Measurements from ENCODE around the gene PIGQ.

Gene PIGQ

DNA sequence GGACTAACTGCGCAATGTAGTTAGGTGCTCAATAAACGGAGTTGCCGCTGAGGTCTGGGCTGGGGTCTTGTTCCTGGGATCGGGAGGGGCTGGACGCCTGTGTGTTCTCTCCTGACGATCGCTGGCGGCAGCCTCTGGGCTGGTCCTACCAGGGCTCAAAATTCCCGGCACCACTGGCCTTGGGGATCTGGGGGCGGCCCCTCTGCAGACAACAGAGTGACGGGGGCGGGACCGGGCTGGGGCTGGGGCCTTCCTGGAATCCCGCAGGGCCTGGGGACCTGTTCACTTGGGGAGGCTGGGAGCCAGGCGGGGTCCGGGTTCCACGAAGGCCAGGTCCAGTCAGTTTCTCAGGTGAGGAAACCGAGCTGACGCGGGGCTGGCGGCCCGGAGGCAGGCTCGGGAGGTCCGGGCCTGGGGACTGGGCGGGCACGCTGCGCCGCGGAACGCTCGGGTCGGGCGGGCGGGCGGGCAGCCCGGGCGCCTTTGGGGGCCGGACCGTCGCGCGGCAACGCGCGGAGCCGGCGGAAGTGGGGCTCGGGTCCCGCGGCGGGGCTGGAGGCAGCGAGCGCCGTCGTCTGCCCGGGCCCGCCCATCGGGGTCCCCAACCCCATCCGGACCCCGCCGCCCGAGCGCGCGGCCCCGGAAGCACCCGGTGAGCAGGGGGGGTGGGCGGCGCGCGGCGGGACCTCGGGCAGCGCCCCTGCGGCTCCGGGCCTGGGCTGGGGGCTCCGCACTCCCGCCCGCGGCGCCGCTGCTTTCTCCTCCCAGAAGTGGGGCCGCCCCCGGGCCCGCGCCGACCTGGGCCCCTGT is at the start of gene PIGQ:
Gene PIGQ, plus strand, starts transcription at position 524 of the 810 bp plus-strand sequence. CDS start 4,107 bp downstream, outside the sequence.
- DNase-seq: peak; percentile 69

DNA sequence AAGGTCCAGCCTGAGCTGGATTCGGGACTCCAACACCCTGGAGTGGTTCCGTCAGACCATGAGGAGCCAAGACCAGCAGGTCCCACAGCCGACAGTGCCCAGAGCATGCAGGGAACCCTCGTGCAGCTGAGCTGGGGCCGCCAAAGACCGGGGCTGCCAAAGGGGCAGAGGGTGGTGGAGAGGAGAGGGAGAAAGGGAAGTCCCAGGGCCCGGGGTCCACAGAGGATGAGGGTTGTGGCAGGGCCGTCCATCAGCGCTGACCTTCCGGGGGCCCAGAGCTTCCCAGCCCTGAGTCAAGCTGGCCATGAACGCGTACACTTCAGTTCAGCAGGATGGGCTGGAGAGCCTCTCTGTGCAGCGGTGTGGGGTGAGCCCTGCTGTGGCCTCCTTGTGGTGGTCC is 48.9 kb upstream of the PIGQ start:
- DNase-seq: no peak

DNA sequence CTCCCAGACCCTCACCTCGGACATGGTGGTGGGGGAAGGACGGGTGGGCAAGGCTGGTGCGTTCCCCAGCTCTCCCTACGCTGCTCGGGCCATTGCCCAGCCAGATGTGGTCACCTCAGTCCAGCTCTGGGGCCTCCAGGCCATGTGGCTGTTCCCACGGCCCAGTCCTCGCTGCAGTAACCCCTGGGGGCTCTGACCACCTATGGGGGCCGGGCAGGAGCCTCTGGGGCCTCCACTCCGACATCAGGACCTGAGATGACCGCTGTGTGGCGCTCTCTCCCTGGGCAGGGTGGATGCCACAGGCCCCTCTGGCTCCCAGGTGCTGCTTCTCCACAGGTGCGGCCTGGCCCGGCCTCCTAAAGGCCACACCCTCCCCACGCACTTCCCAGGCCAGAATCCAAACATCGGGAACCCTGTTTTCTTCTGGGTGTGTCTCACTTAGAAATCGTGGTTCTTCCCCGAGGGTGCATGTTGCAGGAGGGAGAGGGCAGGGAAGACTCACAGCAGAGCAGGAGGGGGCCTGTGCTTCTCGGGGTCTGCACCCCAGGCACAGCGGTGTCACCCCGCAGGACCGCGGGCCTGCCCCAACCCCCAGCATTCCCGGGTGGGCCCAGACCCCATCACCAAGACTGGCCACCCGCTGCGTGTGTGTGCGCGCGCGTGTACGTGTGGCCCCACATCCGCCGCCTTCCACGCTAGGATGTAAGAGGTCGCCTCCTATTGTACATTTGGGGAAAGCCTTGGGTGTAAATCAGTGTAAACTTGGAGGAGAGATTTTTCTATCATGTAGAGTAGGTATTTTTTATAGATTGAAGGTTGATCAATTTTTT is 48.2 kb upstream of the PIGQ start:
- DNase-seq: no peak

DNA sequence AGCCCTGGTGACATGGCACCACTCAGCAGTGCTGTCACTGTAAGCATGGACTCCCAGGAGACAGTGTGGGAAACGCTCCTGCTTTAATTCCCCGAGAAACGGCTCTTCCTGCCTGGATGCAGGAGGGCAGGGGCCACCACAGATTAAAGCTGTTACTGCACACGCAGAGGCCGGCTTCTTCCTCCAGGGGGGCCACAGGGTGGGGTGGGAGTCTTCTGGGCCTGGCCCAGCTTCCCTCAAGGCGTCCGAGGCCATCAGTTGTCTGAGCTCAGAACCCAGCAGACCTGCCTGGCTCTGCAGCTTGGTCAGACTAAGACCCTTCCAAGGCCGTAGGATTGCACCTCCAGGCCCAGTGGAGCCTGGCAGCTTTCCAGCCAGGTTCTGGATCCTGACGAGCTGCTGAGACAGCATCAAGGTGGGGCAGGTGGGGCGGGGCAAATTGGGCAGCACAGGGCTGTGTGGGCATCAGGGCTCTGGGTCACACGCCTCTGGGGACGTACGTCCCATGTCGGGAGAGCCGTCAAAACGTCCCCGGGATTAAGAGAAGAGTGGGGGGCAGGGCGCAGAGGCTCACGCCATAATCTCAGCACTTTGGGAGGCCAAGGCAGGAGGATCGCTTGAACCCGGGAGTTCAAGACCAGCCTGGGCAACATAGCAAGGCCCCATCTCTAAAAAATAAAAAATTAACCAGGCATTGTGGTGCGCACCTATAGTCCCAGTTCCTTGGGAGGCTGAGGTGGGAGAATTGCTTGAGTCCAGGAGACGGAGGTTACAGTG is 47.3 kb upstream of the PIGQ start:
- DNase-seq: no peak

DNA sequence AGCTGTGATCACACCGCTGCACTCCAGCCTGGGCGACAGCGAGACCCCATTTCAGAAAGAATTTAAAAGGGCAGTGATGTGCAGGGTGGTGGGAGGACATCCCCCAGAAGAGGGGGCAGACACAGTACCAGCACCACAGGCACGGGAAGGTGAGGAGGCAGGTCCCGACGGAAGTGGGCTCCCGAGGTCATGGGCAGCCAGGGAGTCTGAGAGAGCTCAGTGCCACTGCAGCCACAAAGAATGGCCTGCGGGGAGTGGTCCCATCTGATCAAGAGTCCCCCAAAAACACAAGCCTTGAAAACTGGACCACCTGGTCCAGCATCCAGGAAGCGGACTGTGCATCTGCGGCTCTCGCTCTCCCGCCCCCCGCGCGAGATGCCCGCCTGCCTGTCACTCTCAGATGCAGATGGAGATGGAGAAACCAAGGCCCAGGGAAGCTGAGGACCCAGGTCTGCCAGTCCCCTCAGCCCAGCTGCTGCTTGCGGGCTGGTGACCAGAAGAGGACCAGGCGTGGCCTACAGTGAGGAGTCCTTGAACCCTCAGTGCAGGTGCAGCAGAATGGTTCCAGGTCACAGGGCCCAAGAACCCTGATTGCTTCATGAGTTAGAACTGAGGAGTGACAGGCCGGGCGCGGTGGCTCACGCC is 46.5 kb upstream of the PIGQ start:
- no peak for DNase-seq

DNA sequence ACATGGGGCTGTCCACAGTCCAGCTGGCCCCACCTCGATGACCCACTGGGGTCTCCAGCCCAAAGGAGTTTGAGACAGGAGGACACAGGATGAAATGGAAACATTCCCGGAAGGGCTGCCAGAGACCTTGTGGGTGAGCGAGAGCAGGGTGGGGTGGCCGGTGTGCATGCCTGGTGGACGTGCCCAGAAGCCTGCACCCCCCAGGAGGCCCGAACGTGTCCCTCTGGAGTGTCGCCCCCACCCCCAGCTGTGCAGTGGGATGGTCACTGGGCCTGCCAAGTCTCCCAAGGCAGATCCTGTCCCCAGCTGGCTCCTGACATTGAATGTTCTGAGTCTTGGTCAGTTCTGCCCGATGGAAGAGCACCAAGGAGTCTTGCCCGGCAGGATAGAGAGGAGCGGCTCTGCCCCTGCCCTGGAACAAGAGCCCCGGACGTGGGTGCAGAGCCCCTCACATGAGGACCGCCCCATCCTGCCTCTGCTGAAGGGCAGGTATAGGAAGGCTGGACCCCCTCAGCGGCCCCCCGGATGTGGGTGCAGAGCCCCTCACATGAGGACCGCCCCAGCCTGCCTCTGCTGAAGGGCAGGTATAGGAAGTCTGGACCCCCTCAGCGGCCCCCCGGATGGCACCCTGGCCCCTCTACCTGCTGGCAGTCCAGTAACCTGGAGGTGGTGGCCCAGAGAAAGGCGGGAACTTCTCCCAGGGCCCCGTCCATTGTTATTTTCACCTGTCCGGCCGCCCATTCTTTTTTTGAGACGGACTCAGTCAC is 45.3 kb upstream of the PIGQ start:
- DNase-seq: no peak

DNA sequence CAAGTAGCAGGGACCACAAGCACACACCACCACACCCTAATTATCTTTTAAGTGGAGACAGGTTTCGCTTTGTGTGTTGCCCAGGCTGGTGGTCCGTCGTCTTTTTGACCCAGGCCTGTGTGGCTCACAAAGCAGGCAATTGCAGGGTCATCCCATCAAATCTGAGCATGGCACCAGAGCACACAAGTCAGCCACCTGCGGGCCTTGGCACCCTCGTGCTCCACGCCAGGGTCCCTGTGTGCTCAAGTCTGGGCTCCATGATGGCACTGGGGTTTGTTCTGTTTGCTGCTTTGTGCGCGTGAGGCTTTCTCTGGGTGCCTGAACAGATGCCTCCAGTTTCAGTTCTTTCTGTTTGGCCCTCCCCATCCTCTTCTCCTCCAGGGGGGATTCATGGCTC is 44.6 kb upstream of the PIGQ start:
- DNase-seq: no peak

DNA sequence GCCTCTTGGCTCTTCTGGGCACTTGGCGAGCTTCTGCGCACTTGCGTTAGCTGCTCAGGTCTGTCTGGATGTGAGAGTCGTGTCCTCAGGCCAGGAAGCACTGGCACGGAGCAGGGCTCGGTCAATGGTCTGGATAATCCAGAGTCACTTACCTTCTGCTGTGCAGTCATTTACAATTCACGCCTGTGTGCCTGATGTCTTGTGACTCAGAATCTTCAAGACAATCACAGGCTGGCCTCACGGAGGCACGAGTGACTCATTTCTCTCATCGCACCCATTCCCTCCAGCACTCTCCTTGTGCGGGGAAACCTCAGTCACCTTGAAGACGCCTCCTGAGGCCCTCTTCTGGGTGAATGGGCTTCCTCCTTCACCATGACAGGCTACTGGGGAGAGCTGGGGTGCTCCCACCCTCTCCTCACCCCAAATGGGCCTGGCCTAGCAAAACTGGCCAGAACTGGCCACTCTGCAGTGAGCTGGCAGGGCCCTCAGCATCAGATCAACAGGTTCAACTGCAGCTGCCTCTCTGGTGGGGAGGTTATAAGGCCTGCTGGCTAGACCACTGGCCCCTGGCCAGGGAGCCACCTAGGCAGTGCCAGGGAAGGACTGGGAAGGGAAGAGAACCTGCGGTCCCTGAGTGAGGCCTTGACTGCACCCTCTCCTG is 44.1 kb upstream of the PIGQ start:
- peak; percentile 39 for DNase-seq

DNA sequence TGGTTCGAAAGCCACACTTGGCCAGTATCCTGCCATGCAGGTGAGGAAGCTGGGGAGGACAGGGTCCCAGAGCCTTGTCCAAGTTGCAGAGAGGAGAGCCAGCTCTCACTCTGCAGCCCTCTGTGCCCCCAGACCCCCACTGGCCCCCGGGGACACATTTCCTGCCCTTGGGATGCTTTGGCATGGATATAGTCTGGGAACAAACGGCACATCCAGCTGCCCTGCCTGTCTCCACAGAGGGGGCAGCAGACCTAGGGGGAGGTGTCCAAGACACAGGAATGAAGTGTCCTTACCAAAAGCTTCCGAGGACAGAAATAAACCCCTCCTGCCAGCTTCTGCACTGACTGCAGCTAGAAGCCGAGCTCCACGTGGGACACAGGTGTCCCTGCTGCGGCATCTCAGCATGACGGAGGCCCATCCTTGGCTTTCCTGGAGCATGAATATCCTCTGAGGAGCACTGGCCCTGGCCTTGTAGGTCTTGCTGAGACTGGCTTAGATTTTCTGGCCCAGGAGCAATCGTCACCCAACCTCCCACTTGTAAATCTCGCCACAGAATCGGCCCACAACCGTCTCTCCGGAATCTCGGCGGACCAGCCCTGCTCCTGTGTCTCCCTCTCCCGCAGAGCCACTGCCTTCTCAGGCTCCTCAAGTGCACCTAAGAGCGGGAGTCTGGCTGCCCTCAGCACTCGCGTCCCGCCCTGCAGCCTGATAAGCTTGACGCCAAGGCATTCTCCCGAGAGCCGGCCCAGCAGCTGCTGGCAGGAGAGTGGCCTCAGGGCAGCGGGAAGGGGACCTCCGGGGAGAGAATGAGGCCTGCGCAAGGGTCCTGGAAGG is 43.4 kb upstream of the PIGQ start:
- DNase-seq: no peak

DNA sequence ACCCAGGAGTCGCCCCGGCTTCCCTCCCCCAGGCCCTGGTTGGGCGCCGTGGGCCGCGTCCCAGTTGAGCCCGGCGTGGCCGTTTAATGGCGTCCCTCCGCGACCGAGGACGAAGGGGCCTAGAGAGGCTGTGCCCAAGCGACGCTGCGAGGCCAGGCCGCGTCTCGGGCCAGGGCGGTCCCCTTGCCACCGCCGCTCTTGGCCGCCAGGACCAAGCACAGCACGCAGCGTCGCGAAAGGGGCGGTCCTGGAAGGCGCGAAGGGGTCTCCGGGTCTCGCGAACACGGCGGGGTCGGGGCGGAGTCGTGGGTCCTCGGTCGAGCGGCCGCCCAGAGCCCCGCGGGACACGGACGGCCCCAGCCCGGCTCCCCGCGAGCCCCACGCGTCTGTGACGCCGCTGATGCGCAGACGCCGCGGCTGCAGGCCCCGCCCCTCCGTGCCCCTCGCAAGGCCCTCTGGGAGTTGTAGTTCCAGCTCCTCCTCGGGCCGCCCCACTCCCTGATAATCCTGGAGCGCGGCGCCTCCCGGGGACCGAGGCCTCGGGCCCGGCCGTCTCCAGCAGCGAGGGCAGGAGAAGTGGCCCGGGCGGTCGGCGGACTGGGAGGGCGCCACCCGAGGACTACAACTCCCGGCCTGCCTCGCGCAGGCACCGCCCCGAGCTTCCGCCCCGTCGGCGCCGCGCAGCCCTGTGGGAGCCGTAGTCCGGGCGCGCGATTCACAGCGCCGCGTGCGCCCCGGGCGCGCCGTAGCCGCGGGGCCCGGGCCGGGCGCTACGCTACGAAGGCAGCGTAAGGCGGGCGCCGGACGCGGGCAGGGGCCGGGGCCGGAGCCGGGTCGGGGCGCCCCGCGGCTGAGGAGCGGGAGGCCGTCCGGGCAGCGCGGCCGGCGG is 42.5 kb upstream of the PIGQ start, which contains the start of gene CAPN15:
Gene CAPN15, plus strand, starts transcription at position 698 of the 889 bp plus-strand sequence. CDS start 19,127 bp downstream, outside the sequence.
- peak; percentile 86 for DNase-seq

DNA sequence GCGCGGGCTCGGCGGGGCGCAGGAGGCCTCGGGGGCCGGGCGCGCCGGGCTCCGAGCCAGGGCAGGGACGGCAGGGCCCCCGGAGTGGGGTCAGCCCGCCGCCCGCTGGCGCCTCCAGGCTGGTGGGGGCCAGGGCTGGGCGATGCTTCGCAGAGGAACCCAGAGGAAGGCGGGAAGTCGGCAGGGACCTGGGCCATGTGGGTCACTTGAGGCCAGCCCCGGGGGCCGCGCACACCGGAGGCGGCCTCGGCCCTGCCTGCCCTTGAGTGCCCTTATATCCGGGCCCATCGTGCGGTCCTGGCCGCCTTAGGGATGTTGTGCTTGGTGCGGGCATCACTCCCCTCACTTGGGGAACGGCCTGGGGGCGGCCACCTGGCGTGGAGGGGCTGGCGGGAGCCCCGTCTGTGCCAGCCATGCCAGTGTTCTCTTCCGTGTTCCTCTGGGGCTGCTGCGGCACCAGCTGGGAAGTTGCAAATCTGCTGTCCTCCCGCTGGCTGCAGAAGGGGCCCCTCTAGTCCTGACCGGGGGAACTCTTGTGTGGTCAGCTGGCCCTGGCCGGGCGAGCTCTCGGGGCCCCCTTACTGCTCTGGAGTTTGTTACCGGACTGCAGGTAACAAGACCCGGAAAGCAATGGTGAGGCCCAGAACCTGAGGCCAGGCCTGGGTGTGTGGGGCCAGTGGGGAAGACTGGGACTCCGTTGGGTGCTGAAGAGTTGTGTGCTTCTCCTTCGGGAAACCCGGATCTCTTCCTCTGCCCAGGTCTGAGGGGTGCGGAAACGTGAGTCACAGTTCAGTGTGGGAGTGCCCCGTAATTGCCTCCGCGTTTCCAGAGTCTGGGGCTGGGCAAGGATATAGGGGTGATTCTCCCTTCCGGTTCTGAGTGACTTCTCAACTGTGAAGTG is 41.4 kb upstream of the PIGQ start:
- peak; percentile 34 for DNase-seq

DNA sequence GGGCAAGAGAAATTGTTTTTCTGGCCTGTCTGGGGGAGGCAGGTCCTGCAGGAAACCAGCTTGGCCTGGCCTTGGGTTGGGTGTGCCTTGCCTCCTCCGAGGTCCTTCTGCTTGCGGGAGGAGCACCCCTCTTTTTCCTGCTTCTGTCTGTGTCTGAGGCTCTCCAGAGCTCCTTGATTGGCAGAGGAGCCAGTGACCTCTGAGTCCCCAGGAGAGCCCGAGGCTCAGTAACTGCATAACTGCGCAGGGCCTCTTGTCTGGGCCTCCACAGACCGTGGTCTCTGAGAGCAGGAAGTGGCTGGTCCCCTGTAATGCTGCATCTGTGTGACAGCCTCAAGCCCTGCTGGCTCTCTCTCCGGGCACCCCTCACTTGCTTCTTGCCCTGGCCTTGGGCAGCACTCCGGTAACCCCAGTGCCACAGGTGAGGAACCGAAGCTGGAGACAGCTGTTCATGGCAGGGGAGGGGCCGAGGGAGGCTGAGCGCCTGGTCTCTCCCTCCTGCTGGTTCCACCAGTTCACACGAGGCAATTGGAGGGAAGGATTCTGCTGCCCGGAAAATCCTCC is 40.7 kb upstream of the PIGQ start:
- peak; percentile 40 for DNase-seq

DNA sequence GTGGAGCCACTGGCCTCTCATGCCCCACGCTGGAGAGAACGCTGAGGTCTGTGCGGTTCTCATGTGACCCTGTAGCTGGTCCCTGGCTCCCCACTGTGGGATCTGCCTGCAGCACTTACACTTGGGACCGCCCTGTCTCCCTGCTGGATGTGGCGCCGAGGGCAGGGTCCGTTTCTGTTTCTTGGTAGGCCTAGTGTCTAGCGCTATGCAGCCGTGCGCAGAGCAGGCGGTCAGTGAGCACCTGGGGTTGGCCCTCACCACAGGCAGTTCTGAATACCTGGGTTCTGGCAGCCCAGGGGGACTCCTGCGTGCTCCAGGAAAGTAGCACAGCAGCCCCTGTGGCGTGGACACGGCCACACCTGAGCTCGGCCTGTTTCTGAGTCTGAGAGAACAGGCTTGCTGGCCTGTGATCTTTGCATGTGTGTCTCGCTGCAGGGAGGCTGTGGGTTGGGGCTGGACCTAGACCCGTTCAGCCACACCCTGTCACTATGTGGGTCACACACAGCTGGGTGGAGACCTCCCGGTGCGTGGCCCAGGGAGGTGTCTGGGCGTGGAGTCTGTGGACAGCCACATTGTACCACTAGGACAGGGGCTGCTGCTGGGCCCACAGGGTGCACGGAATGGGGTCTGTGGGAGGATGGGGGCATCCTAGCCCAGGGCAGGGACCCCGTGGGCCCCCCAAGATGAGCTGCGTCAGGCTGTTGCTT is 39.5 kb upstream of the PIGQ start:
- DNase-seq: no peak

DNA sequence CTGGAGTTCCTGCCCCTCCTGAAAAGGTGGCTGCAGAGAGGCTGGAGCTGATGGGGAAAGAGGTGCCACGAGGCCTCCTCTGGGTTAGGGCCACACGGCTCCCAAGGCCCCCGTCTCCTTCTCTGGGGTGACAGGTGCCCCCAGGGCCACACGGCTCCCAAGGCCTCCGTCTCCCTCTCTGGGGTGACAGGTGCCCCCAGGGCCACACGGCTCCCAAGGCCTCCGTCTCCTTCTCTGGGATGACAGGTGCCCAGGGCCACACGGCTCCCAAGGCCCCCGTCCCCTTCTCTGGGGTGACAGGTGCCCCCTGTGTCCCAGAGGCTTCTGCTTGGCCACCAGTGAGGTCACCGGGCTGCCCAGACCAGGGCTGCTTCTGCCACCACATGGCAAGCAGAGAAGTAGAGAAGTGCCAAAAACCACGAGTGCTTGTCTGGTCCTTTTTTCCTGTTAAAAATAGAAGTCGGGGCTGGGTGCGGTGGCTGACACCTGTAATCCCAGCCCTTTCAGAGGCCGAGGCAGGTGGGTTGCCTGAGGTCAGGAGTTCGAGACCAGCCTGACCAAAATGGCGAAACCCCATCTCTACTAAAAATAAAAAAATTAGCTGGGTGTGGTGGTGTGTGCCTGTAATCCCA is 38.2 kb upstream of the PIGQ start:
- DNase-seq: no peak

DNA sequence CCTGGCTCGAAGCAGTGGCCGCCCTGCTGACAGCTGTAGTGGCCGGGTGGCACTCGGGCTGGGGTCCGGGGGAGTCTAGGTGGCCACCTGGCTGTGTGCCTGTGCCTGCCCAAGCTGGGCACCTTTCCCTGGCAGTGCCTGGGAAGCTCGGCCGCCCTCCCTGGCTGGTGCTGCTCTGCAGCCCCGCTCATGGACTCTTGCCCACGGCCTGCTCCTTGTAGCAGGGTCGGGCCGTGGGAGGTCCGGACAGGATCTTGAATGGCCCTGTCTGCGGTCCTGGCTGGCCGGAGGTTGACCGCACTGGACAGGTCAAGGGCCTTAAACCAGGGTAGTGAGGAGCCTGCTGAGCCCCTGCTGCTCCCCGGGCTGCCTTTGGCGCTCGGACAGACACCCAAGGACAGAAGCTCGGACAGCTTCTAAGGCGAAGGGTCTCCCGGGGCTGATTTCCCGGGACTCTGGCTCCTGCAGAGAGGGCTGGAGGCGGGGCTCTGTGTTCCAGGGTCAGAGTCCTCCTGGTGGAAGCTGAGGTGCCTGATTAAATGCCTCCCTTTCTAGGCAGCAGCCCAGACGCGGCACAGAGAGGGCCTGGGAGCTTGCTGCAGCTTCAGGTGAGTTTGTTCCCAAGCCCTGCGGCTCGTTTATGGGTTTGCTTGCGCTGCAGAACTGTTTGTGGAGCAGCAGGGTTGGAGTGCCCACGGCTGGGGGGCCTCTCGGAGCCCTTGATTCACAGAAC is 36.2 kb upstream of the PIGQ start:
- DNase-seq: no peak

DNA sequence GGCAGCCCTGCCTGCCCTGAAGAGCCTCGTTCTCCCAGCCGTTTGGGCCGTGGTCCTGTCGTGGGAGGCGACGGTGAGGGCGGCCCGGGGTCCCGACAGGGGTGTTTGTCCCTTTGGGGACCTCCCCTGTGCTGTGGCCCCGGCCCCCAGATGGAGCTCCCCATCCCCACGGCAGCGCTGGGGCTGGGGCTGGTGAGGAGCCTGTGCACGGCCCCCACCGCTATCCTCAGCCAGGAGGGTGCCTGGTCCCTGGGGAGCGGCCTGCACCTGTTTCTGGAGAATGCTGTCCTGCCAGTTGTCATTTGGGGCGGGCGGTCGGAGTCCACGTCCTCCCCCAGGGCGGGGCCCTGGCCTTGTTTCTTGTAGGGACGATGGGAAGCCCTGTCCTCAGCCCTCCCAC is 35.6 kb upstream of the PIGQ start:
- DNase-seq: no peak

Measured in CD4-positive, alpha-beta T cell treated with Interleukin-17A for 1 hour (primary cell).